Hematopoietic multipotent progenitor cell (in vitro differentiated cells): ENCODE measurements around the gene ARHGEF2. TPM values are rescaled to one million over a fixed set of nuclear protein-coding genes. Genes with fewer than 3 reads are reported as not detected.
"Not testable (repeated sequence)": the region's sequence is repeated elsewhere in the genome, so short reads cannot be mapped to it uniquely, and the experiment has no call there.

Source experiments
- DNase-seq, 3 donors: peaks; one replicate each; pipeline ENCODE4 v3.0.0-alpha.2; 2011 to 2015; ENCODE audit warnings: low read depth in 2 of 3, low spot score in 2 of 3
- total RNA-seq: library from RNA; depleted of rRNA; stranded (reverse); fragments of >200 nt; gene quantifications from one replicate; pipeline ENCODE4 v1.2.3, GENCODE V29; 2012

The ARHGEF2 gene
- total RNA-seq, 1 donor: 291 TPM

DNA sequence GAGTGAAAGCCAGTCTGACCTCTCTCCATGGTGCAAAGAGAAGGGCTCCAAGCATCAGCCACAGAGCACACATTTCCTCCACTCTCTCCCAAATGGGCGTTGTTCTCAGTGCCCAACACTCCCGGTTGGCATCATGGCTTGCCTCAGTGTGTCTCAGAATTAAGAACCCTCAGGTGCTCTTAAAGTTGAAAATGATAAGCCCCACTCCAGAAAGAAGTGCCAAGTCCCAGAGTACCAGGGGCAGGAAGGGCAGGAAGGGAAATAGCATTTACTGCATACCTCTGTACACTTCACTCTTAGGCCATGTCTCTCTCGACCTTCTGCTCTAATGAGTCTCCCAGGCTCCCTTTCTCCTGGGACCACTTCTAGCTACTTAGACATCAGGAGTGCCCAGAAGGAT is 15.2 kb upstream of the ARHGEF2 start:
- DNase-seq: no peak

DNA sequence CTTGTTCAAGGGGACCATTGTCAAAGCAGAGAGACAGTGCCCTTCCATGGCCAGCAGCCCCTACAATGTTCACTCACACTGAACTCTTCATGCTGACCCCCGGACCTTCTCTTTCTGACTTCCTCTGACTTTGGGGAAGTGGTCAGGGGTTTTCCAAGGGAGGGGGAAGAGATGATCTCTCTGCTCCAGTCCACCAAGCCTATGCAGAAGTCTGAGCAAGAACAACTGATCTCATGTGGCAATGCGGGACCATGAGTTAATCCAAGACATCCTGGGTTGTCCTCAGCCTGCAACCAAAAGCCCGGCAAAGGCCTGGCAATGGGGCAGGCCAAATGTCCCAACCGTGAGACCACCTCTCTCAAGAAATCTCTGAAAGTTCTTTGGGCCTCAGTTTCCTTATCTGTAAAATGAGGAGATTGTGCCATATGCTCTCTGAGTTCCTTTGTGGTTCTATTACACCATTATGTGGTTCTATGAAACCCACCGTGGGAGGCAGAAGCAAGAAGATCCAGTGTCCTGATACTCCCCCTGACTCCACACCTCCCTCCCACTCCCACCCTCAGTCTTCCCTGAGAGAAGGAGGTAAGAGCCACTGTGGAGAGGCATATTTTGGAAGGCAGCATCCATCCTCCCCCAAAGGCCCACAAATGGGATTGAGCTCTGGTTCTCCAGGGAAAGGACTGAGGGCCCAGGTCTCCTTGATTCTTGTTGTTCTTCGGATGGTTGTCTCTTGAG is 11.8 kb upstream of the ARHGEF2 start:
- DNase-seq: peak in 1 of 3 donors; percentile 52

DNA sequence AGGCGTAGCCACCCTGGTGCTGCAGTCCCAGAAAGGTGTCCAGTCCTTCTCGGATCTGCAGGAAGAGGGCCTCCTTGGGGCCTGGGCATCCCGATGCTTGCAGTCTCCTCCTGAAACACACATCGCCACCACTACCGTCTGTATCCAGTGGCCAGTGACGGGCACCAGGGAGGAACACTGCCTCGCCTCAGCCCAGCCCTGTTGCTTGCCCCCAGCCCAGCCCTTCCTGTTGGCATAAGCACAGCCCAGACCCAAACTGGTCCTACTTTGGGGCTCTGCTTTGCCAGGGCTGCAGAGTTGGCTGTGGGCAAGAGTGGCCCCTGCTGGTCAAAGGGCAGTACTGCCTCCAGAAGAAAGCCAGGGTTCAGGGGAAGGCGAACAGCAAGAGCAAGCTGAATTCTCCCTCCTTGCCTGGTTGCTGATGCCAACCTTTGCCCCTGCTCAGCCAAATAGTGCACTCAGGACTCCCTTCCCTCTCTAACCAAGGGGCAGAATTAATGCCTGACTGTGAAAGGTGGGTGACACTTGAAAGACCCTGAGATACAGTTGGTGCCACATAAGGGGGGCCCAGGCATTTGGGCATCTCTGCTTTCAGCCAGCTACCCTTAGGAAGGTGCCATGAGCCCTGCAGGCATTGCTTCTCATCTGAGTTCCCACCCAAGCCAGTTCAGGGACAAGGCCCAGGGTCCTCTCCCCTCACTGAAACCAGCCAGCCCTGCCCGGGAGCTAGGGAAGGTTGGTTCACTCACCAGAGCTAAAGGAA is 11.1 kb upstream of the ARHGEF2 start:
- DNase-seq: peak; percentile 68 to 87 (median 71)

DNA sequence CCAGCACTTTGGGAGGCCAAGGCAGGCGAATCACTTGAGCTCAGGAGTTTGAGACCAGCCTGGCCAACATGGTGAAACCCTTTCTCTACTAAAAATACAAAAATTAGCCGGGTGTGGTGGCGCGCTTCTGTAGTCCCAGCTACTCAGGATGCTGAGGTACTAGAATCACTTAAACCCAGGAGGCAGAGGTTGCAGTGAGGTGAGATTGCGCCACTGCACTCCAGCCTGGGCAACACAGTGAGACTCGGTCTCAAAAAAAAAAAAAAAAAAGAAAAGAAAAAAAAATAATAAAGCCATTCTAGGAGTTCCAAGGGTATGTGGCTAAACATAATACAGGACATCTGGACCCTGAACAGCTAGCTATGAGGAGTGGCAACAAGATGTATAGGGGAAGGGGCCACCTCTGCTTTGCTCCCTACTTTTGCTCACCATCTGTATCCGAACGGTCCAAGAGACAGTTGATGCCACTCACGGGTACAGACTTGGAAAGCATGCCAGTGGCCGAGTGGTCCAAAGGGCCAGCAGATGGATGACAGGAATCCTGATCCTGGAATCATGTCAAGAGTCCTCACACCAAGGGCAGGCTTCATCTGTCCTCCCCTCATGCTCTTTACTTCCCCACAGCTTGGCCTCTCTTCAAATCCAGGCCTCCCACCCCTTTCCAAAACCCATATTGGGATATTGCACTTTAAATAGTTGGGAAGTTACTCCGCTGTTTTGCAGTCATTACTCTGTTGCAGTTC is 6.7 kb upstream of the ARHGEF2 start:
- not testable (repeated sequence) for DNase-seq

DNA sequence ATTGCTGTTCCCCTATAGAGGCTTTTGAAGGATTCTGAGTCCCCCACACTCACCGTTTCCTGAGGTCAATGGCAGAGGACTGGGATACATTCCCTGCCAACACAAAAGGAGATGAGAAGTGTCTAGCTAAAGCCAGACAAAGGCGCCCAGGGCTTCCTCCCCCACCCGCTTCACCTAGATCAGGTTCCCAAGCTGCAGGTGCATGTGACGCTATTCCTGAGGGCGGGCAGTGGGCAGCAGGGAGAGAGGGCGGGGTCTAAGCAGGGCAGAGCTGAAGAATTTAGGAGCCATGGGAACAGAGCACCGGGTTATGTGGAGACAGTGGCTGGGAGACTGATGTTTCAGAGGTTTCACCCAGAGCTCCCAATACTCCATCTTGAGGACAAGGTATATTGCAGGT is 6.0 kb upstream of the ARHGEF2 start:
- DNase-seq: no peak

DNA sequence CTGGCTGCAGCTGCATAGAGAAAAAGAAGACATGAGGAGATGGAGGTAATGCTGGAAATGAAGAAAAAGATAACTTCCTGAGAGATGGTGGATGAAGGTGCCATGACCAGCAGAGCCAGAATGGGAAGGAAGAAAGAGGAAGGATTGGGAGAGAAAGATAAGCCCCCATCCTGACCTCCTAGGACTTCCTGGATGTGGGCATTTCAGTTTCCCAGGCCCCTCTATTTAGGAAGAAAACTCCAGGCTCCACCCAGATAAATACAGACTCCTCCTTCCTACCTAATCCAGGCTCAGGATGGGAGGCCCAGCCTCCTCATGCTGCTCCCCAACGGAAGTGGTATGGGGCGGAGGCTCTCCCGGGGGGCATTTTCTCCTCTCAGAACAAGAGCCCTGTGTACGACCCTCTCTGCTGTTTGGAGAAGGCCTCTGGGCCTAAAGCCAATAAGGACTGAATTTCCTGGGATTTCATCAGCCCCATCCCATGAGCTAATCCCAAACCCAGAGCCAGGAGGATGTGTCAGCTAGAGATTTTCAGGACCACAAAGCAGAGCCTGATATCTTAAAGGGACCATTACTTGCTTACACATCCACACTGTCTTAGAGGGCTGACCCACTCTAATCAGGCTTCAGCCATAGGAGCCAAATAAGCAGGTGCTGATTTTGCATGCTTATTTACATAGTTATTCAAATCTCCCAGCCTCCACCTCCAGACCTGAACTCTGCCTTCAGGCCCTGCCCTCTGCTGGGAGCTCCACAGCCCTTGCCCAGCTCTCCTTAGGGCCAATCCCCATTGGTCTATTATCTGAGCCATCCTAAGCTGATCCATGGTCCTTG is 5.1 kb upstream of the ARHGEF2 start:
- peak in 1 of 3 donors; percentile 43 for DNase-seq

DNA sequence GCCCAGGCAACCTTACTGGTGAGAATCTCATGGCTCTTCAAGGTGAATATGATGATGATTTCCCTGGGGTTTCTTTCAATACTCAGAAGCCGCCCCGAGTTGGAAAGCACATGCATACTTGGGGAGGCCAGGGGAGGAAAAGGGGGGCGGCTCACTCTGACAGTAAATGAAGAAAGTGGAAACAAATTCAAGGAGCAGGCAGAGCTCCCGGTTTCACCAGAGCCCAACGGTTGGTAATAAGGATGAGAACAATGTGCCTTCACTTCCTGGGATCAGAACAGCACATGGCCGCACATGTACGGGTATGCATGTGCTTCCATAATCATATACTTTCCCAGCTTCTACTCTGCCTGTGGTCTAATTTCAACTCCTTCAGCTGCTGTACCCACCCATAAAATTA is 3.8 kb upstream of the ARHGEF2 start:
- DNase-seq: no peak

DNA sequence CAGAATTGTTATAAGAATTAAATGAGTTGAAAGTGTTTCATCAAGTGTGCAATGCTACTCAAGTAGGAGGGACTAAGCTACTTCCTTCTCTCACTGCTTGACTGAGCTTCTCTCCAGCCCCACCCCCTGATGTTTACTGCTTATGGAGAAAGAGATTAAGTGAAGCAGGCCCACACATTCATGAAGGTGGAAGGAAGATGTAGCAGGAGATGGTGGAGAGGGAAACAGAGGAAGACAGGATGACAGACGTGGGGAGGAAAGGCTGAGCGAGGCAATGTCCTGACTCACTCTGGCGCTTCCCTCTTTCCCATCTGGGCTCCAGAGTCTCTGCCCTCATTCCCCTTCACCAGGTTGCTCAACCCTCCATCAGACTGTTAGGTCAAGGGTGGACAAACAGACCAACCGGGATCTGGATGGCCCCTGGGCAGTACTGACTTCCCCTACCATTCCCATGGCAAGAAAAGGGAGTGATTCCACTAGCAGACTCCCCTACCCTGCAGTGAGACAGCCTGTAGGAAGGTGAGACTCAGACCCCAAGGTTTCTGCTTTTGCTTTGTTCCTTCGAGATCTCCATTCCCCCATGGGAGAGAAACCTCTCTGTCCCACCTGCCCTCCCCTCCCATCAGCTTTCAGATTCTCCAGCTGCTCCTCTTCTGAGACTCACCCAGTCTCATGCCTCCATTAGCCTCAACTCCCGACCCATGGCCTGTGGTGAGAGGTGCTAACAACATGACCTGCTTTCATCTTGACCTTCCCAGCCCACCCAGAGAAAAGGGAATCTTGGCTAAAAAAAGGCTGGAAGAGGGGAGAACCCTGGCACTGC is 3.1 kb upstream of the ARHGEF2 start:
- peak in 1 of 3 donors; percentile 68 for DNase-seq

DNA sequence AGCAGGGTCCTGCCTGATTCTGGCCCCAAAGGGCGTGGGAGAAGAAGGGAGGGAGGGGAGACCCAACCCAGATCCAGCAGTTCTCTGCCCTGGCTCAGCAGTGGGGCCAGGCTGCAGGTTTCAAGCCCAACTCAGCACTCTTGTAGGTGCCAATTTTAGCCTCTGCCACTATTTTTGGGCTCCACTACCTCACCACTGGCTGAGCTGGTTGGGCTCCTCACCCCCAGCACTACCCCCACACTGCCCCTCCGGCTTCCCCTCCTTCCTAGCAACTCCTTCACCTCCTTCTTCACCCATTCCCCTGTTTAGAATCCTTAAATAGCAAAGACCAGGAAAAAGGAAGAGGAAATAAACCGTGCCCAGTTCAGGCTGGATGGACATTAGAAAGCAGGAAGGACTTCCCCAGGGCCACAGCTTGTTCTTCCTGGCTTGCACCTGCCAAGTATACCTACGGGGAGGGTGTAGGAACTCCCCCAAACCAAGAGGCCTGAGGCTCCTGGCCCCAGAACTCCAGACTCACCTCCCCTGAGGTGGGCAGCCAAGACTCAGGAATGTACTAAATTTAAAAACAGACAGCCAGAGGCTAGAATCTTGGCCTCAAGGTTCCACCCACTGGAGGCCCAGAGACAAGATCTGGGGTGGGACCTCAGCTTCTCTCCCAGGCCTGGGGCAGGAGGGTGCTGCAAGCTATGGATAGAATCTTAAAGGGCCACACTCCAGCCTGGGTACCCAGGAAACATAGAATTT is 1.4 kb upstream of the ARHGEF2 start:
- no peak for DNase-seq

DNA sequence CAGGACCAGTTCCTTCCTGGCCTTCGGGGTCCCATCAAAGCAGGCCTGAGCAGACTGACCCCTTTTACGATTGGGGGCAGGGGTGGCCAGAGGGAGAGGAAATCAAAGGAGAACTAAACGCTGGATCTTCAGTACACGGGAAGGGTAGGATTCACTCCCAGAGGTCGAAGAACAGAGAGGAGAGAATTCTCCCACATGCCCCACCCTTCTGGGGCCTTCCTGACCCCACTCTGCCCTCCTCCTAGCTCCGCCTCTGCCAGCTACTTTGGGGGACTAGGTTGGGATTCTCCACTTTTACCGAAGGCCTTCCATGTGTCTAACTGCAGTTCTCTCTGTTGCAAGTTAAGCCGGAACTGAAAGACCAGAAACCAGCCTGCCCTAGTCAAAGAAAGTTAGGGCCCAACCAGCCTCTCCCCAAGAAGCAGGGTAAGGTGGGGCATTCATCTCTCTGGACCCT is 654 bp upstream of the ARHGEF2 start:
- DNase-seq: no peak

DNA sequence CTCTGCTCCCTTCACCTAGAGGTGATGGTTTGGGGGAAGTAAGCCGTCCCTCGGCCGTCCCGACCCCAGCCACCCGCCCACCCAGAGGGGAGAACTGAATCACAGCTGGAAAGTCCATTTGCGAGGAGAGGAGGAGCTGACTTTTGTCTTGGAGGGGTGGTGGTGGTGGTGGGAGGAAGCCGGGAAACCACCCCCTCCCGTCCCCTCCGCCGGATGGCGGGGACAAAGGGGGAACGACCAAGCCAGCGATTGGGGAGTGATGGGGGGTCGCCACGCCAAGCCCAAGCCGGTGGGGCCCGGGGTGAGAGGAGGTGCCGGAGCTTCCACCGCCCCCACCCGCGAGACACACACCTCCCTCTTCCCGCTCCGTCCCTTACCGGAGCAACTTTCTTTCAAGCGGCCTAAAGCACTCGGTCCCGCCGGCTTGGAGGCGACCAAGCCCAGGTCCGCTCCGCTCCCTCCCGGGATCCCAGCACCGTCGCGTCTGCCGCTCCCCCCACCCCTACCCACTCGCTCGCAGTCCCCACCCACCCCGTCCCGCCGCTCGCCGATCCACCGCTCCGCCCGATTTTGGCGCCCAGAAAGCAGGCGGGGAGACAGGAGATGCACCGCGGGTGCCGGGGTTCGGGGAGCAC is 540 bp downstream of the ARHGEF2 start:
- peak in 1 of 3 donors; percentile 15 for DNase-seq

DNA sequence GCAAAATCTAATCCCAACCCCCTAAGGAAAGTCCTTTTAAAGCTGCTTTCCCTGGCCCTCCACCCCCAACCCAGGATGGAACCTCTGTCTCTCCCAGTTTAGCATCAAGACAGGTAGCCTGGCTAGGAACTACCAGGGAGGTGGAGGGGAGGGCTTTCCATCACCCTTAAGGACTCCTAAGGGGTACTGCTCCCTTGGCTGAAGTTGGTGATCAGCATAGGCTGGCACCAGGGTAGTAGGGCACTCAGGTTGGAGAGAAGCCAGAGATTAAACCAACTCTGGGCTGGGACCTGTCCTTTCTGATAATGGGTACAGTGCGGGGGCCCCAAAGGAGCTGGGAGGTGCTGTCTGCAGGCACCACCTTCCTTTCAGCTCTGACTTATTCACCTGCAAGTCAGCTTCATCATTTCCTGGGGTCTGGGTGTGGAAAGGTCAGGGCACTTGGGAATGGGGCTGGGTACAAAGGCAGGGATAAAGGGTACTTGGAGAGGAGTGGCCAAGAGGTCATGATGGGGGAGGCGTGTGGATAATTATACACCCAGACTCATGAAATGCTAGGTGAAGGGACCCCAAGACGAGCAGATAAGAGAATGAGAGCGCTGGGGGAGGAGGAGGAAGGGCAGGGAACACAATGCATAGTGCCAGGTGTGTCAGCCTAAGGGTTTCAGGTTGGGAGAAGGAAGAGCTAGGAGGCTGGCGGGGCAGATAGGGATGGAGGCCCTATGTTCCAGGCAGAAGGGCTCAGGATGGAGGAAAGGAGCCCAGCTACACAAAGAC is 1.2 kb downstream of the ARHGEF2 start:
- no peak for DNase-seq

DNA sequence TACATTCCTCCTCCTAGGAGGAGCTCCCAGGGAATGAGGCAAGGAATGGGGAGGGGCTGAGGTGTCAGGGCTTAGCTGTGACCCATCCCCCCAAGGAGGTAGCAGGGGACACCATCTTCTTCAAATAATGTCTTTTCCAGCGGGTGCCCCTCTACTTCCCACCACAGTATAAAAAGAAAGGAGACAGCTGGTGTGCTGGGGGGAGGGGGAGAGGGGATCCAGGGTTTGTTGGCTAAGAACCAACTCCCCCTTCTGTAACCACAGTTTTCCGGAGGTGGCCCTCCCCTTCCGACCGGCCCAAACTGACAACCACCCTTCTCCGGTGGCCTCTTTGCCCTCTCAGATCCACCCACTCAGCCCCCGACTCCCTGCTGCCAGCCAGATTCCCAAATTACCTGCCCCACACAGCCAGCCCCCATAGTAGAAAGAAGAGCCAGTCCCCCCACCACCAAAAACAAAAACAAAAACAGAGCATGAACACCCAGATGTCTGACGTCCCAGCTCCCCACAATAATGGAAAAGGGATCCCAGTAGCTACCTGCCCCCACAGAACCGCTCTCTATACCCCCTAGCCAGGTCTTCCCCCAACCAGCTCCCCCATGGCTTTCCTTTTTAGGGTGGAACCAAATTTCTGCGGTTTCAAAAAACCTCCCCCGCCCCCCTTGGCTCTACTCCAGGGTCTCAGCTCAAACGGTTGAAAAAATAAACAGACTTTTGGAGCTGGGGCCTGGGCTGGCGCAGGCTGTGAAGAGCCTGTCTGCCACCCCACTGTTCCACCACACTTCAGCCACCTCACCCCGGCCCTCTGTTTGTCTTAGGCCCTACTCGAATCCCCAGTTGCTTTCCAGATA is 2.1 kb downstream of the ARHGEF2 start:
- peak in 2 of 3 donors; percentile 88 to 97 for DNase-seq

DNA sequence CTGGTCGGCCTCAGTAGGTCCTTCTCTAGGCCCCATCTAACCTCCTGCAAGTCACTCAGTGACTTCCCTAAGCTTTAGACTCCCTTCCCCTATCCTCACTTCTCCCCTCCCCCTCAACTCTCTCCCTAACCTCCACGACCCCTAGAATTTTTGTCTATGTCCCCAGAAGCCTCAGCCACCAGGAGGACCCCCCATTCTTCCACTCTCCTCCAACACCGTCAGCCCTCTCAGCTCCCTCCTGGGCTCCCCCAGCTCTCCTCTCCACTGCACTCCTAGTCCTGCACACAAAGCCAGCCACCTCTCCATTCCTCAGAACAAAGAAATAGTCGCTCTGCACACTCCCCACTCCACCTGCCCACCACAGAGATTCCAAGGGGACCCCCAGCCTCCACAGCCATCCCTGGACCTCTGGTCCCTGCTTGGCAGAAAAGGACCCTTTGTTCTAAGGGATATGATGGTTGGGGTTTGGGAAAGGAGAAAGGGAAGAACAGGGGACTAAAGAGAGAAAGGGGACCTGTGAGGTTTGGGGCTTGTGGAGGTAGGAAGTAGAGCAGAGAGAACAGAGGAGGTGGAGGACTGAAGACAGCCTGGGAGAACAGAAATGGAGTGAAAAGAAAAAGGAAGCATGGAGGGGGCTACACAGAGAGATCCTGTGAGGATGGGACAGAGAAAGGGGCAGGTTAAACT is 2.8 kb downstream of the ARHGEF2 start:
- no peak for DNase-seq

DNA sequence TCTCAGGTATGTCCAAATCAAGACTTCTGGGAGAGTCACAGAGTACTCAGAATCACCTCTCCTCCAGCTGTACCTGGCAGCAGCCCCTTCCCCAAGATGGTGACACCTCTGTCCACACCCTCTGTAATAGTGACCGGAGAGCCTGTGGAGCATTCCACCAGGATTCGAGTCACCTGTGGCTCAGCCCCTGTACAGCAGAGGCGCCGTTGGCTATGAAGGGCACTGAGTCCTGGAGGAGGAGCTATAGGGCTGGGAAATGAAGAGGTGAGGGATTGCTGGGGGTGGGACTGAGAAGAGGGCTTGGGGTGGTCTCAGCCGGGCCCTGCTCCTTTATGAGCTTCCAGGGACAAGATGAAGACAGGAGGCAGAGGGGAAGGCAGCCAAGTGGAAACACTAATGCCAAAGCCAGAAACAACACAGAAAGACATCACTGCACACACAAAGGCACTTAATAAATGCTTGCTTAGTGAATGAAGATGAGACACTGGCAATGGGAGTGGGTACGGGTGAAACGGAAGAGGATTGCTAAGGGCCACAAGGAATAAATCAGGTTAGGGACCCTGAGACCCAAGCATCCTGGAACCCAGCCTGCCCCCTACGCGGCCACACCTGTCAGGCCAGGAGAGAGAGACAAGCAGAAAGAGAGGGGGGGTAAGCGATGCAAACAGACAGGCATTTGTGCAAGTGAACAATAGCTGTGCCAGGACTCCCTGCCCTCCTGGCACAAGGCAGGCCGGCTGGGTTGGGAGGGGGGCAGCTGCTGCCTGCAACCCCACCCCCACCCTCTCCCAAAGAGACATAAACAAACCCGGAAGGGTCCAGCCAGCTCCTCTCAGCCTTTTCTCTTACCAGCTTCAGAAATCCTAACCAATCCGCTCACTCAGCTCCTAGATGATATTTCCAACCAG is 3.9 kb downstream of the ARHGEF2 start:
- no peak for DNase-seq
